ENCODE data around the gene GALNT15.

GALNT15 gene

DNA sequence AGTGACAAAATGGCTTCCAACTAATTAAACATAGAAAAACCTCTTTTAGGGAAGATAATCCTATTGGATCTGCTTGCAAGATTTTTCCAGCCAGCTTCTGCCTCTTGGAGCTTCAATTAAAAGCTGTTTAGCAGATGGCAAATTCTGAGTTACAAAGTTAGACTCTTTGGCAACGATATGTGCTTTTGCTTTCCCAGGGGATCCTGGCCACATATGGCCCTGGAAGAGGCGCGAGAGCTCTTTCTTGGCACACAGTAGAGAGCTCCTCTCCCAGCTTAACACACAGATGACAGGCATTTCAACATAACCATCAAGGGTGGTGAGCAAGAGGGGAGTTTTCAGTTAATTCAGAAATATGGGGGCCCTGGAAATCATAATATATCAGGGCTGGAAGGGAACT, 41.6 kb upstream of the GALNT15 start:
- peaks cover 18% of the 10 kb centered on the region for H3K9me3 Mint-ChIP-seq
- peaks cover 4% of the 10 kb centered on the region for H3K36me3 Mint-ChIP-seq (ENCODE audit: low read depth)
- no peak for DNase-seq
- no peak overlapping the region for H3K4me3 Mint-ChIP-seq
- H3K27ac Mint-ChIP-seq = peak overlapping the region; percentile 40
- H3K27me3 Mint-ChIP-seq (ENCODE audit: low read depth, poor library complexity) = peaks cover 8% of the 10 kb centered on the region
- TF ChIP-seq, protein P1, sequence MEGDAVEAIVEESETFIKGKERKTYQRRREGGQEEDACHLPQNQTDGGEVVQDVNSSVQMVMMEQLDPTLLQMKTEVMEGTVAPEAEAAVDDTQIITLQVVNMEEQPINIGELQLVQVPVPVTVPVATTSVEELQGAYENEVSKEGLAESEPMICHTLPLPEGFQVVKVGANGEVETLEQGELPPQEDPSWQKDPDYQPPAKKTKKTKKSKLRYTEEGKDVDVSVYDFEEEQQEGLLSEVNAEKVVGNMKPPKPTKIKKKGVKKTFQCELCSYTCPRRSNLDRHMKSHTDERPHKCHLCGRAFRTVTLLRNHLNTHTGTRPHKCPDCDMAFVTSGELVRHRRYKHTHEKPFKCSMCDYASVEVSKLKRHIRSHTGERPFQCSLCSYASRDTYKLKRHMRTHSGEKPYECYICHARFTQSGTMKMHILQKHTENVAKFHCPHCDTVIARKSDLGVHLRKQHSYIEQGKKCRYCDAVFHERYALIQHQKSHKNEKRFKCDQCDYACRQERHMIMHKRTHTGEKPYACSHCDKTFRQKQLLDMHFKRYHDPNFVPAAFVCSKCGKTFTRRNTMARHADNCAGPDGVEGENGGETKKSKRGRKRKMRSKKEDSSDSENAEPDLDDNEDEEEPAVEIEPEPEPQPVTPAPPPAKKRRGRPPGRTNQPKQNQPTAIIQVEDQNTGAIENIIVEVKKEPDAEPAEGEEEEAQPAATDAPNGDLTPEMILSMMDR (IDR thresholded peaks at IDR 0.05) = no peak
- no peaks in the 10 kb centered on the region for H3K4me1 Mint-ChIP-seq

DNA sequence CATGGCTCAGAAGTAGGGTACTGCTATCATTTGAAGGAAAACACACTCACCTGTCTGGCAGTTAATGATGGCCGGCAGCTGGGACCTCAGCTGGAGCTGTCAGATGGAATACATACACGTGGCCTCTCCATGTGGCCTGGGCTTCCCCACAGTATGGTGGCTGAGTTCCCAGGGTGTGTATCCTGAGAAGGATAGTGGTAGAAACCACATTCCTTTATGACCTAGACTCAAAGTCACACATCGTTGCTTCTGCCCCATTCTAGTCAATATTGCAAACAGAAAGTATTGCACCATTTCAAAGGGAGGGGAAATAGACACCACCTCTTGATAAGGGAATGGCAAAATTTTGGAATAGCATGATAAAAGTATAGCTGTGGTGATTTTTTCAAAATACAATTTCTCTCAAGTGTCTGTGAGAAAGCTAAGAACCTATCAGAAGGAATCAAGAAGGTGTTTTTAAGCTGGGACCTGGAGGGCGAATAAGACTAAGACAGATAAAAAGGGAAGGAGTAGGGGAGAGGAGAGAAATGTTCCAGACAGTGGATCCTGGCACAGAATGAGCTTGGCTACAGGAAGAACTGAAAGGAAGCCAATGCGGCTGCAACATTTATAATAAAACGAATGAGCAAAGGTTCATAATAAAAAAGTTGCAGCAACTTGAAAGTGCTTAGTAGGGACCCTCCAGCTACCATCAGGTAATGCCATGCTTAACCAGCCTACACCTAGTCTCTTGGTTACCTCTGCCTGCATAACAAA, 40.1 kb upstream of the GALNT15 start:
- Mint-ChIP-seq H3K27me3 (ENCODE audit: low read depth, poor library complexity) (peaks cover 6% of the 10 kb centered on the region), H3K9me3 (peaks cover 29% of the 10 kb centered on the region), H3K4me1 (no peaks in the 10 kb centered on the region), H3K36me3 (ENCODE audit: low read depth) (peaks cover 10% of the 10 kb centered on the region), H3K4me3 (no peak overlapping the region), H3K27ac (no peak overlapping the region)
- TF ChIP-seq, protein P1 (IDR thresholded peaks at IDR 0.05) = no peak
- DNase-seq = no peak

DNA sequence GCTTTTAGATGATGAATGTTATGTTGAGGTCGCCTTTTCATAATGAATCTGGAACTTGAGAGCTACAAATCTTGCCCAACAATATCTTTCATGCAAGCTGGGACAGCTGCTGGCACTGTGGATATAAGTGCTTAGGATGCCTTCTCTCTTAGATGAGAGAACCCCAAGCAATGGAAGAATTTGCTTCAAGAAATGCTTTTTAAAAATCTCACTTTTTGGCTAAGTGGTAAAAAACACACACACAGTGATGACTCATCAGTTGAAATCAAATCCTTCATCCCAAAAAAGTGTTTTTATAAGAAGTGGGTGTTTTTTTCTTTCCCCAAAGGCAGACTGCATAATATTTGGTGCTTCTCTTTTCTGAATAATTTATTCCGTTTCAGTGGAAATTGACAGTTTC, 38.4 kb upstream of the GALNT15 start:
- Mint-ChIP-seq H3K4me3 (no peak overlapping the region), H3K36me3 (ENCODE audit: low read depth) (peaks cover 10% of the 10 kb centered on the region), H3K4me1 (no peaks in the 10 kb centered on the region), H3K27ac (no peak overlapping the region), H3K27me3 (ENCODE audit: low read depth, poor library complexity) (peaks cover 6% of the 10 kb centered on the region), H3K9me3 (peaks cover 41% of the 10 kb centered on the region)
- no peak for DNase-seq
- TF ChIP-seq, protein P1 (IDR thresholded peaks at IDR 0.05) = no peak

DNA sequence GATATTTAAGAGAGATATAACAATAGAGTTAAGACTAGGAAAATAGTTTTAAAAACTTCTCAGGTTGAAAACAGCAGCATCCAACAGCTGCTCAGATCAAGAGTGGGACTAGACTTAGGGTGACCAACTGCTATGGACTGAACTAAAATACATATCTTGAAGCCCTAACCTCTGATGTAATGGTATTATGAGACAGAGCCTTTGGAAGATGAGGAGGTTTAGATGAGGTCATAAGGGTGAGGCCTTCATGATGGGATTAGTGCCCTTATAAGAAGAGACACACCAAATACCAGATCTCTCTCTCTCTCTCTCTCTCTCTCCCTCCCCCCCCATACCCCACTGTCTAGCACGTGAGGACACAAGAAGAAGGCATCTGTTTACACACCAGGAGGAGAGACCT, 37.4 kb upstream of the GALNT15 start:
- peaks cover 10% of the 10 kb centered on the region for H3K36me3 Mint-ChIP-seq (ENCODE audit: low read depth)
- H3K27me3 Mint-ChIP-seq (ENCODE audit: low read depth, poor library complexity) = peaks cover 6% of the 10 kb centered on the region
- H3K4me1 Mint-ChIP-seq = no peaks in the 10 kb centered on the region
- TF ChIP-seq, protein P1 (IDR thresholded peaks at IDR 0.05) = no peak
- DNase-seq = no peak
- H3K27ac Mint-ChIP-seq = peak overlapping the region; percentile 16
- no peak overlapping the region for H3K4me3 Mint-ChIP-seq
- H3K9me3 Mint-ChIP-seq = peaks cover 51% of the 10 kb centered on the region

DNA sequence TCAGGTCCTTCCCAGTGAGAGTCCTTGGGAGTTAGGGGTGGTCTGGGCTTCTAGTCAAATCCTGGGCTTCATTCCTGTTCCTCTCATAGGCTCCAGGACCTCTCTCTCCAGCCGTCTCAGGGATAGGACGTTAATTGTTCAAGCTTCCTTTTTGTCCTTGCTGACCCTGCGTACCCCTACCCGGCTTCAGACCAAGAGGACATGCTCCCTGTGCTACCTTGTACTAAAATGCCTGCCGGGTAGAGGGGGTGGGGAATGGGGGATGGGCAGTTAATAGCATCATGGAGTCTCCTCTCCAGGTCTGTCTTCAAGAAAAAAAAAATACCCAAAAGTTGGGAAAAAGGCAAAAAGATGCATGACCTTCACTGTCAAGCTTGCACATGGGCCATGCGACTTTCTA, 36.5 kb upstream of the GALNT15 start:
- TF ChIP-seq, protein P1 (IDR thresholded peaks at IDR 0.05) = no peak
- no peak for DNase-seq
- Mint-ChIP-seq H3K4me3 (no peak overlapping the region), H3K9me3 (peaks cover 60% of the 10 kb centered on the region), H3K27me3 (ENCODE audit: low read depth, poor library complexity) (peaks cover 5% of the 10 kb centered on the region), H3K4me1 (no peaks in the 10 kb centered on the region), H3K27ac (no peak overlapping the region), H3K36me3 (ENCODE audit: low read depth) (peaks cover 10% of the 10 kb centered on the region)
